HCT116 (cell line): ENCODE data around the gene TBC1D2B. TPM values are rescaled to one million over a fixed set of nuclear protein-coding genes. Genes with fewer than 3 reads are reported as not detected.
"Not testable (repeated sequence)": the region's sequence is repeated elsewhere in the genome, so short reads cannot be mapped to it uniquely, and the experiment has no call there.

ENCODE experiments used
- ATAC-seq: fragments of 200-7000 bp; cut with Tn5 transposase; 2 replicates; pipeline ENCODE4 v1.9.1; 2020; ENCODE audit warnings: mild to moderate bottlenecking, moderate library complexity
- BruUV-seq: library from RNA; stranded (reverse); fragments of 400-500 nt; replicated peaks from 2 replicates; lab custom pipeline; 2021; lab: Mats Ljungman, UMichigan
- CTCF ChIA-PET: fragments of 300-600 bp; sonication (Branson Sonifier 250); formaldehyde crosslinking; loops from one replicate; lab custom pipeline; 2021; ENCODE audit warnings: antibody characterized with exemption; lab: Charles Lee
- POLR2A ChIA-PET: fragments of 300-600, 350-600 bp; sonication (Branson Sonifier 250); formaldehyde crosslinking; loops from one replicate; lab custom pipeline; 2021; ENCODE audit warnings: antibody characterized with exemption; lab: Charles Lee
- RAD21 ChIA-PET, 2 experiments: fragments of 300-600 bp; sonication (Branson Sonifier 250); formaldehyde crosslinking; loops; one replicate each; lab custom pipeline; 2023; ENCODE audit warnings: low total read pairs in 2 of 2; ENCODE audit not compliant: uncharacterized antibody in 2 of 2, unreplicated experiment in 2 of 2, low non-redundant PET in 1 of 2; lab: Charles Lee
- DNase-seq: peaks from one replicate; pipeline ENCODE4 v3.0.0-alpha.2; 2010; ENCODE audit warnings: low read depth, low spot score
- H2AFZ ChIP-seq: fragments of 200-600 bp; shearing (Covaris generic), sonication (generic); 2 replicates; pipeline ENCODE4 v1.6.1; 2017; ENCODE audit warnings: low read depth, mixed run types, mixed read lengths, antibody characterized with exemption, low read length; ENCODE audit not compliant: poor library complexity, severe bottlenecking
- H3K27ac ChIP-seq: 2 replicates; pipeline ENCODE4 v1.5.1; 2012; ENCODE audit warnings: low read depth, low read length
- H3K27me3 ChIP-seq: fragments of 200-600 bp; sonication (generic); 2 replicates; pipeline ENCODE4 v1.6.1; 2016; ENCODE audit warnings: mixed run types, low read length, mixed read lengths; ENCODE audit not compliant: insufficient read depth
- H3K36me3 ChIP-seq, 2 experiments: fragments of 200-500 bp in 1 of 2; fragments of 200-600 bp in 1 of 2; sonication (Bioruptor generic) in 1 of 2; sonication (generic) in 1 of 2; 2 replicates each; pipeline versions ENCODE4 v1.5.1 to v1.6.1; 2014 to 2016; ENCODE audit warnings: low read length in 2 of 2, inconsistent platforms in 1 of 2, mixed read lengths in 1 of 2, mixed run types in 1 of 2; ENCODE audit not compliant: insufficient read depth in 2 of 2, control insufficient read depth in 1 of 2
- H3K4me1 ChIP-seq, 2 experiments: fragments of 200-600 bp in 1 of 2; sonication (generic) in 1 of 2; 2 replicates each; pipeline versions ENCODE4 v1.5.1 to v1.6.1; 2012 to 2017; ENCODE audit warnings: low read length in 2 of 2, inconsistent platforms in 1 of 2, mild to moderate bottlenecking in 1 of 2, mixed read lengths in 1 of 2, mixed run types in 1 of 2, moderate library complexity in 1 of 2; ENCODE audit not compliant: insufficient read depth in 2 of 2, control insufficient read depth in 1 of 2
- H3K4me2 ChIP-seq: fragments of 200-600 bp; sonication (generic); 2 replicates; pipeline ENCODE4 v1.6.1; 2017; ENCODE audit warnings: mixed run types, low read length, mixed read lengths
- H3K4me3 ChIP-seq, 2 experiments: fragments of 200-600 bp in 1 of 2; sonication (generic) in 1 of 2; replicated peaks in 1 of 2; 2 replicates each; pipeline ENCODE4 v1.5.1; 2011 to 2016; ENCODE audit warnings: low read length in 2 of 2, control low read depth in 1 of 2, low read depth in 1 of 2, mild to moderate bottlenecking in 1 of 2, mixed read lengths in 1 of 2, mixed run types in 1 of 2
- H3K79me2 ChIP-seq: fragments of 200-600 bp; sonication (generic); 2 replicates; pipeline ENCODE4 v1.6.1; 2017; ENCODE audit warnings: mild to moderate bottlenecking, mixed run types, low read length, moderate library complexity, mixed read lengths; ENCODE audit not compliant: insufficient read depth
- H3K9ac ChIP-seq: fragments of 200-600 bp; sonication (generic); 2 replicates; pipeline ENCODE4 v1.6.1; 2016; ENCODE audit warnings: low read length, mixed read lengths
- H3K9me2 ChIP-seq: fragments of 200-600 bp; sonication (generic), shearing (Covaris generic); 2 replicates; pipeline ENCODE4 v1.6.1; 2017; ENCODE audit warnings: mixed run types, mild to moderate bottlenecking, moderate library complexity; ENCODE audit not compliant: insufficient read depth
- H3K9me3 ChIP-seq, 2 experiments: fragments of 200-500 bp in 1 of 2; fragments of 200-600 bp in 1 of 2; sonication (Bioruptor generic) in 1 of 2; sonication (generic) in 1 of 2; 2 replicates each; pipeline ENCODE4 v1.6.1; 2014 to 2017; ENCODE audit warnings: low read length in 2 of 2, mixed read lengths in 2 of 2, inconsistent platforms in 1 of 2, low read depth in 1 of 2, mild to moderate bottlenecking in 1 of 2, mixed run types in 1 of 2, moderate library complexity in 1 of 2; ENCODE audit not compliant: control insufficient read depth in 1 of 2, insufficient read depth in 1 of 2
- H4K20me1 ChIP-seq: fragments of 200-600 bp; sonication (generic), shearing (Covaris generic); 2 replicates; pipeline ENCODE4 v1.6.1; 2017; ENCODE audit warnings: mixed run types, mild to moderate bottlenecking, moderate library complexity; ENCODE audit not compliant: insufficient read depth
- CBX3 ChIP-seq: IDR thresholded peaks from 2 replicates; pipeline ENCODE4 v1.6.1; 2012; ENCODE audit warnings: low read depth
- CTCF ChIP-seq, 3 experiments: fragments of 200-600 bp in 1 of 3; sonication (generic) in 1 of 3; IDR thresholded peaks in 2 of 3; conservative IDR thresholded peaks in 1 of 3; 2 replicates each; pipeline ENCODE4 v1.5.1; 2012 to 2017; ENCODE audit warnings: low read depth in 2 of 3, low read length in 2 of 3, antibody characterized with exemption in 1 of 3, borderline replicate concordance in 1 of 3, control low read depth in 1 of 3, mild to moderate bottlenecking in 1 of 3, mixed read lengths in 1 of 3, mixed run types in 1 of 3, moderate library complexity in 1 of 3; ENCODE audit not compliant: insufficient read depth in 1 of 3
- POLR2A ChIP-seq: IDR thresholded peaks from 2 replicates; pipeline ENCODE4 v1.7.0; 2011; ENCODE audit warnings: borderline replicate concordance; ENCODE audit not compliant: insufficient read depth, insufficient read length; ENCODE audit errors: extremely low read depth
- RAD21 ChIP-seq: IDR thresholded peaks from 2 replicates; pipeline ENCODE4 v1.6.1; 2012; ENCODE audit warnings: low read depth, mild to moderate bottlenecking
- SIN3A ChIP-seq: IDR thresholded peaks from 2 replicates; pipeline ENCODE4 v1.6.1; 2012; ENCODE audit warnings: low read depth
- SP1 ChIP-seq: IDR thresholded peaks from 2 replicates; pipeline ENCODE4 v1.6.1; 2012; ENCODE audit warnings: low read depth
- YY1 ChIP-seq: IDR thresholded peaks from 2 replicates; pipeline ENCODE4 v1.6.1; 2011; ENCODE audit warnings: low read length, low read depth, moderate library complexity, mild to moderate bottlenecking; ENCODE audit not compliant: insufficient replicate concordance; ENCODE audit errors: extremely low read depth
- ZFX ChIP-seq: fragments of 450-650 bp; IDR thresholded peaks from 2 replicates; pipeline ENCODE4 v1.6.1; 2017
- intact Hi-C: fragments of 100-400 bp; cut with micrococcal nuclease; formaldehyde crosslinking; loops from 2 replicates; pipeline ENCODE4 v1.10.0; 2022
- total RNA-seq: library from RNA; stranded (reverse); gene quantifications from one replicate; pipeline ENCODE4 v1.2.1, GENCODE V29; 2021; ENCODE audit not compliant: unreplicated experiment

The TBC1D2B gene
- total RNA-seq, 1 experiment from 2014 or later = 16.6 TPM

DNA sequence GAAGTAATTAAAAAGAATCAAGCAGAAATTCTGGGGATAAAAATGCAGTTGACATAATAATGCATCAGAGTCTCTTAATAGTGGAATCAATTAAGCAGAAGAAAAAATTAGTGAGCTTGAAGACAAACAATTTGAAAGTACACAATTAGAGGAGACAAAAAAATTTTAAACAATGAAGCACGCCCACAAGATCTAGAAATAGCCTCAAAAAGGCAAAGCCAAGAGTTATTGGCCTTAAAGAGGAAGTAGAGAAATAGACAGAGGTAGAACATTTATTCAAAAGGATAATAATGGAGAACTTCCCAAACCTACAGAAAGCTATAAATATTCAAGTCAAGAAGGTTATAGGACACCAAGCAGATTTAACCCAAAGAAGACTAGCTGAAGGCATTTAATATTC is 113.3 kb downstream of the TBC1D2B start:
- no peaks in the 10 kb centered on the region for H3K9me2 ChIP-seq
- RAD21 ChIA-PET = interaction anchor here in 1 of 2 experiments (0.7 kb wide), 1 partner anchor 35 kb away, joined by 3 read pairs; no protein-coding TSS in a partner anchor
- H3K36me3 ChIP-seq = no peaks in the 10 kb centered on the region
- H3K9me3 ChIP-seq = no peaks in the 10 kb centered on the region
- H3K4me2 ChIP-seq = no peak overlapping the region
- ATAC-seq (no peak), DNase-seq (no peak)
- H3K79me2 ChIP-seq = no peaks in the 10 kb centered on the region
- H3K4me3 ChIP-seq = no peak overlapping the region
- TF ChIP-seq YY1 (no peak), SIN3A (no peak), CBX3 (no peak), SP1 (no peak), POLR2A (no peak)
- H3K4me1 ChIP-seq = peaks cover 0 to 7% of the 10 kb centered on the region in 2 experiments; a peak in 2 of 4 replicates
- POLR2A ChIA-PET = no interaction called here
- H4K20me1 ChIP-seq = no peaks in the 10 kb centered on the region
- no peak overlapping the region for H2AFZ ChIP-seq
- intact Hi-C loops = no loop called here
- BruUV-seq = no TSS peak
- no peak overlapping the region for H3K9ac ChIP-seq
- CTCF ChIA-PET = interaction anchor here (1.1 to 1.7 kb wide), 3 partner anchors 144 to 277 kb away, joined by 3 to 7 read pairs (median 5); no protein-coding TSS in a partner anchor
- no peak overlapping the region for H3K27ac ChIP-seq
- H3K27me3 ChIP-seq = no peaks in the 10 kb centered on the region

DNA sequence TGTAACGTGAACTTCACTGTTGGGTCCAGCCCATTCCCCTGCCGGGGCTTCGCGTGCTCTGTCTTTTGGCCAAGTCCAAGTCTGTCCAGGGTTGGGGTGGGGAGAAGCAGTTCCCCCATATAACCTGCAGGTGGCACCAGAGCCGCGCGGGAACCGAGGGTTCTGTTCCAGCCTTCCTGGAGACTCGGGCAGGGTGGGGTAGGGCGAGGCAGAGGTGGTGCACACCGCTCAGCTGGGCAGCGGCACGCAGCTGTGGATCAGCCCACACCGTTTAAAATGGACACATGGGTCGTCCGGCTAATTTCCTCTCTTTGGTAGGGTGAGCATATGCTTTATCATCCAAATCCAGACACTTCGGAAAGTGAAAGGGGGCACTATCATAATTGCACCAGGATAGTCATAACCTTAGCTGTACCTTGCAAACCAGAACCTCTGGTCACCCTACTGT is 118.1 kb downstream of the TBC1D2B start:
- Histone ChIP-seq H3K4me2 (peak overlapping the region; percentile 63), H3K9ac (peak overlapping the region; percentile 5; the same call in 1 of the 2 replicates), H3K9me2 (no peaks in the 10 kb centered on the region), H3K9me3 (no peaks in the 10 kb centered on the region), H4K20me1 (no peaks in the 10 kb centered on the region), H3K27ac (no peak overlapping the region), H3K27me3 (no peaks in the 10 kb centered on the region)
- intact Hi-C loops = loop anchor here (1.0 to 2.0 kb wide), 3 partner anchors 41 to 282 kb away; no protein-coding TSS in a partner anchor
- peak; percentile 63 for DNase-seq
- RAD21 ChIA-PET = interaction anchor here (0.7 to 2.5 kb wide), 5 partner anchors 33 to 281 kb away, joined by 3 to 18 read pairs (median 4); no protein-coding TSS in a partner anchor
- TF ChIP-seq RAD21 (peak; percentile 95), CTCF (IDR thresholded peaks at IDR 0.05 in 2 of 3, conservative IDR thresholded peaks at IDR 0.05 in 1 of 3; ENCODE audit: borderline replicate concordance in 1 of 3, insufficient read depth in 1 of 3, low read depth in 2 of 3, low read length in 2 of 3) (peak; percentile 92 to 94 (median 93)), ZFX (no peak)
- TF ChIP-seq, all 23 proteins: peak for 2
- Histone ChIP-seq H3K4me1 (peaks cover 0 to 11% of the 10 kb centered on the region in 2 experiments; a peak in 2 of 4 replicates), H3K36me3 (no peaks in the 10 kb centered on the region), H3K4me3 (peak overlapping the region; percentile 33 to 36), H3K79me2 (no peaks in the 10 kb centered on the region), H2AFZ (peak overlapping the region; percentile 90)
- no TSS peak for BruUV-seq
- CTCF ChIA-PET = interaction anchor here (0.7 to 2.1 kb wide), 14 partner anchors 8 to 340 kb away, joined by 3 to 43 read pairs (median 6); partner anchors contain the start of gene SKIC8
- peak; percentile 100 for ATAC-seq
- POLR2A ChIA-PET = no interaction called here

DNA sequence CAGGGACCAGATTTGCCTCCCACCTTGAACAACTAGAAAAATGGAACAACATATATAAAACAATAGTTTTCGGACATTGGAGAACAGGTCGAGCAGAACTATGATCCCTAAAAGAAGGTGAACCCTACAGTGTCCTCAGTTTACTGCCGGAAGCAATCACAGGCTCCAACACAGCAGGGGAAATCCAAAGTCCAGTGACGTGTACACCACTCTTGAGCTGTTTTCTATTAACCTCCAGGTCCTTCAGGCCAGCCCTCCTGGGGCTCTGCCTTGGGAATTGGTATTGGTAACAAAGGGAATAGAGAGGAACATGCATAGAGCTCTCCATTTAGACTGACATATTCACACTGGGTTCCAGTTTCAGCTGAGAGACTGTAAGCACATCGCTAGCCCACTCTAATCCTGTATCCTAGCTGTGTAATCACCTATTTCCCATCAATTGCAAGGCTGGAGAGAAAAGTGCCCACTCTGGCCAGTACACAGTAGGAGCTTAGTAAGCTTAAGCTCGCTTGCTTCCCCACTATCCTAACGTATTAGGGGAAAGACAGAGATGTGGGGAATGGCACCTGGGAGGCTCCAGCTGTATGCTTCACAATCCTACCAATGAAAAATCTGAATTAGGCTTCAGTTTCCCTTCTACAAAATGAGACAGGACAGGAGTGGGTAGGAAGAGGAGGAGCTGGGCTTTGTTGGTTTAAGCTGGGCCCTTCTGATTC is 118.6 kb downstream of the TBC1D2B start:
- ChIA-PET RAD21 (interaction anchor here (0.6 to 2.5 kb wide), 5 partner anchors 49 to 237 kb away, joined by 3 to 18 read pairs (median 4); no protein-coding TSS in a partner anchor), CTCF (interaction anchor here (0.8 to 2.1 kb wide), 13 partner anchors 9 to 341 kb away, joined by 3 to 43 read pairs (median 5); partner anchors contain the start of gene SKIC8)
- peak; percentile 52 for ATAC-seq
- intact Hi-C loops = loop anchor here (1.0 to 2.0 kb wide), 3 partner anchors 42 to 282 kb away; no protein-coding TSS in a partner anchor
- H3K36me3 ChIP-seq, H3K9me2 ChIP-seq, H3K79me2 ChIP-seq, DNase-seq, H3K27ac ChIP-seq, H3K9me3 ChIP-seq, BruUV-seq, H3K27me3 ChIP-seq, H3K9ac ChIP-seq, POLR2A ChIA-PET, H4K20me1 ChIP-seq: not testable (repeated sequence)
- Histone ChIP-seq H3K4me1 (peaks cover 0 to 11% of the 10 kb centered on the region in 2 experiments; a peak in 2 of 4 replicates), H3K4me2 (peak overlapping the region; percentile 63), H2AFZ (peak overlapping the region; percentile 87), H3K4me3 (peak overlapping the region in 1 of 2 experiments; percentile 36; a peak in 1 of 4 replicates)
